GM08714 (cell line): Measurements from ENCODE around the gene WDR74.

Source experiments
- H3K4me3 ChIP-seq: fragments of 200-500 bp; sonication (Bioruptor generic); 2 replicates; pipeline ENCODE4 v1.5.1; 2014; ENCODE audit warnings: mild to moderate bottlenecking, low read length, inconsistent platforms
- ZNF274 ChIP-seq: IDR thresholded peaks from 2 replicates; pipeline ENCODE4 v1.6.1; 2012; ENCODE audit warnings: mild to moderate bottlenecking, low read depth, low read length

The WDR74 gene

DNA sequence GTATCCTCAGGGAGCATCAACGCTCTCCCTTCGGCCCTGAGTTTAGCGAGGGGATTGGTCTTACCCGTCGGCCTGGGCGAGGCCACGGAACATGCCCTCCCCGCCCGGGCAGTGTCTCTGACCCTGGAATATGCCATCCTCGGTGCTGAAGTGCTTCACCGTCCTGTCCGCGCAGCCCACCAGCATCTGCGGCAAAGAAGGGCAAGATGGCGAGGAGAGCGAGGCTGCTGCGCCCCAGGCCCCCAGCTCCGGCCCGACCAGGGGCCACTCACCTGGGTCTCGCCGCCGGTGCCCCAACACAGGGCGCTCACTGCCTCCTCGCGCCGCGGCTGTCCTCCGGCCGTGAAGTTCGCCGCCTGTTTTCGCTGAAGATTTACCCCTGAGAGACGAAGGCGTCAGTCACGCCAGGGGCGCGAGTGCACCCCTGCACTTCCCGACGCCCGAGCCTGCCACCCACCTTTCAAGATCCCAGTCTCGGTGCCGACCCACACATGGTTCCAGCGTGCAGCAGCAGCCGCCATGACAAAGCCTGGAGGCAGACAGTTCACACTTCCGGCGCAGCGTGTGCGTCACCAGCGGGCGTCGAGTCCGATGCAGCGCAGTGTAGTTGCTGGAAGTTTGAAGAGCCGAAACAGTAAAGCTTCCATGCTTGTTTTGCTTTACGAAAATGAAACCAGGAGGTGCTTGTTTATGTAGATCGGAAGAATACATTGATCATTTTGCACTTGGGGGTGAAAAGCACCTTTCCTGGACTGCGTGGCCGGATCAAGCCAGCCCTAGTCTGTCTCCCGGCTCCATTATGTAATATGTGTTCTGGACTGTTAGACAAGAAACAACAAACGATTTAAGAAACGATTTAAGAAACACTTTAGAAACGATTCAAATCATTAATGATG lies at the start of gene WDR74:
Gene WDR74 (minus strand): TSS at position 541 of the 896 bp plus-strand sequence. CDS start 20 bp downstream, at position 521.
- H3K4me3 ChIP-seq = peak within 1 kb of the TSS; percentile 93
- no peak for TF ChIP-seq ZNF274

DNA sequence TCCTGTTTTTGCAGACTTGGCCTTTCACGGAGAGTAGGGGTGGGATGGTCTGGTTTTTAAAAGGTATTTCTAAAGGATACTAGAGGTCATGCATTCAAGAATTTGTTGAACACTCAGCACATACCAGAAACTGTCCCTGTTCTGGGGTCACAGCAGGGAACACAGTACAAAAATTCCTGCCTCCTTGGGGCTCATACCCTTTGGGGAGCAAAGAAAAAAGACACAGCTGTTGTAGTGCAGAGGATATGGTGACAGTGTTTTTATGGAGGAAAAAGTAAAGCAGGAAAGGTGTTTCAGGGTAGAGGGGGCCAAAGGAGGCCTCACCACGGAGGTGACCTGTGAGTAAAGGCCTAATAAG lies 49.7 kb upstream of the WDR74 start:
- no peak for TF ChIP-seq ZNF274
- no peak overlapping the region for H3K4me3 ChIP-seq

DNA sequence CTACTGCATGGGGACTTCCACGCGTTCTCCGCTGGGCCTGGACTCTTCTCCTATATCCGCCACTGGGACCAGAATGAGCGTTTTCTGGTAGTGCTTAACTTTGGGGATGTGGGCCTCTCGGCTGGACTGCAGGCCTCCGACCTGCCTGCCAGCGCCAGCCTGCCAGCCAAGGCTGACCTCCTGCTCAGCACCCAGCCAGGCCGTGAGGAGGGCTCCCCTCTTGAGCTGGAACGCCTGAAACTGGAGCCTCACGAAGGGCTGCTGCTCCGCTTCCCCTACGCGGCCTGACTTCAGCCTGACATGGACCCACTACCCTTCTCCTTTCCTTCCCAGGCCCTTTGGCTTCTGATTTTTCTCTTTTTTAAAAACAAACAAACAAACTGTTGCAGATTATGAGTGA lies 49.0 kb upstream of the WDR74 start:
- no peak overlapping the region for H3K4me3 ChIP-seq
- no peak for TF ChIP-seq ZNF274

DNA sequence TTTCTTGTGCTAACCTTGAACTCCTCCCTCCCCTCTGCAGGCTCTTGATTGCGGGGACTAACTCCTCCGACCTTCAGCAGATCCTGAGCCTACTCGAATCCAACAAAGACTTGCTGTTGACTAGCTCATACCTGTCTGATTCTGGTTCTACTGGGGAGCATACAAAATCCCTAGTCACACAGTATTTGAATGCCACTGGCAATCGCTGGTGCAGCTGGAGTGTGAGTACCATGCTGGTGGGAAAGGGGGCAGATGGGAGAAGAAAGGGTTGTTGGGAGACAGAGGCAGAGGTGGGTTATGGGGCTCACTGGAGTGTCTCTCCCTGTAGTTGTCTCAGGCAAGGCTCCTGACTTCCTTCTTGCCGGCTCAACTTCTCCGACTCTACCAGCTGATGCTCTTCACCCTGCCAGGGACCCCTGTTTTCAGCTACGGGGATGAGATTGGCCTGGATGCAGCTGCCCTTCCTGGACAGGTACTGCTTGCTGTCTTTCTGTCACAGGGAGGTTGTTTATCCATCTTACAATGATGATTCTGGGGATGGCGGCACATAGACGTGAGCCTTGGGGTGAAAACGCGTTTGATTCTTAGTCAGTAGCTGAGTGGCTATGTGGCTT lies 45.9 kb upstream of the WDR74 start:
- H3K4me3 ChIP-seq = no peak overlapping the region
- TF ChIP-seq ZNF274 = no peak

DNA sequence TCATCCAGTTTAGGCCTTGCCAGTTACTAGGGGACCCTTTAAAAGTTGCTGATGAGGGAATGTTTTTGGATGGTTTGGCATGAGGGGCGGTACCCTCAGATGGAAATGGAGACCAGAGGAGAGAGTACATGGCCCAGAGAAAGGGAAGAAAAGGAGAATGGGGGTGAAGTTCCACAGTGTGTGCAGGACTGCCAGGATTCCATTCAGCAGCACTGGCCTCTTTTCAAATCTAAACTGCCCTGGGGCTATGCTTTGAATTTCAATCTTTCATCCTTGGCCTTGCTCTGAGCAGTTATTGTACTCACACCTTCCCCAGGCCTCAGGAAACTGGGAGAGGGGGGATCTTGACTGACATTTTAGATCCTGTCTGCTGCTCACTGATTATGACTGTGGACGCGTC lies 44.3 kb upstream of the WDR74 start:
- no peak for TF ChIP-seq ZNF274
- H3K4me3 ChIP-seq = no peak overlapping the region

DNA sequence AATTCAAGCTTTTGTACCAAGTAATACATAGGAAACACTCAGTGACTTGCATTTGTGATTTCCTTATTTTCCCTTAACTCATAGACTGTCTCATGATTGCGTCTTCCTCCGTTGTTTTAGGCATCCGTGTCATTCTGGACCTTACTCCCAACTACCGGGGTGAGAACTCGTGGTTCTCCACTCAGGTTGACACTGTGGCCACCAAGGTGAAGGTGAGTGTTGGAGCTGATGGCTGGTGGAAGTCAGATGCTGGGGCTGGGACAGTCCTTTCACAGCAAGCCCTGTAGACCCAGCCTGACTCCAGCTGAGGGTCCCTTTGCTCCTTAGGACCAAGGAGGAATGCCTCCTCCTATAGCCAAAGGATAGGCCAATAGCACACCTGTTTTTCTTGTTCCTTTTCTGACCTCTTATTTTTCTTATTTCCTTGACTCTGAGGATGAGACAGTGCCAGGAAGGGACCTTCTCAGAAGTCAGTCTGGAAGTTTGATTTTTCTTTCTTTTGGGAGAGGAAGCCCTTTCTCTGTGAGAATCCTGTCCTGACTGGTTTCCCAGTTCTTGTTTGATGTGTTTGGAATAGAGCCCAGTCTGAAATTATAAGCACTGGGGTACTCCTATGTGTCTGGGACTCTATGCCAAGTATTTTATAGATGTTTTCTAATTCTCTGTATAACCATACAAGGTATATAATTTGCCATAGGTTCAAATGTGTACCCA lies 43.6 kb upstream of the WDR74 start:
- H3K4me3 ChIP-seq = peak overlapping the region; percentile 85

DNA sequence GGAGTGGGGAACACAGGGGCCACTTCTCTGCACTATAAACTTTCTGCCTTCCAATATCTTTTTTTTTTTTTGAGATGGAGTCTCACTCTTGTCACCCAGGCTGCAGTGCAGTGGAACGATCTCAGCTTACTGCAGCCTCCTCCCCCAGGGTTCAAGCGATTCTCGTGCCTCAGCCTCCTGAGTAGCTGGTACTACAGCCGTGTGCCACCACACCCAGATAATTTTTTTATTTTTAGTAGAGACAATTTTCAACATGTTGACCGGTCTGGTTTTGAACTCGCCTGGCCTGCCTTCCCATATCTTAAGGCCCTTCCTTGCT lies 43.0 kb upstream of the WDR74 start:
- peak overlapping the region; percentile 85 for H3K4me3 ChIP-seq
- TF ChIP-seq ZNF274 = no peak

More for the DNA sequence above, 43.6 kb upstream of the WDR74 start:
- no peak for TF ChIP-seq ZNF274

DNA sequence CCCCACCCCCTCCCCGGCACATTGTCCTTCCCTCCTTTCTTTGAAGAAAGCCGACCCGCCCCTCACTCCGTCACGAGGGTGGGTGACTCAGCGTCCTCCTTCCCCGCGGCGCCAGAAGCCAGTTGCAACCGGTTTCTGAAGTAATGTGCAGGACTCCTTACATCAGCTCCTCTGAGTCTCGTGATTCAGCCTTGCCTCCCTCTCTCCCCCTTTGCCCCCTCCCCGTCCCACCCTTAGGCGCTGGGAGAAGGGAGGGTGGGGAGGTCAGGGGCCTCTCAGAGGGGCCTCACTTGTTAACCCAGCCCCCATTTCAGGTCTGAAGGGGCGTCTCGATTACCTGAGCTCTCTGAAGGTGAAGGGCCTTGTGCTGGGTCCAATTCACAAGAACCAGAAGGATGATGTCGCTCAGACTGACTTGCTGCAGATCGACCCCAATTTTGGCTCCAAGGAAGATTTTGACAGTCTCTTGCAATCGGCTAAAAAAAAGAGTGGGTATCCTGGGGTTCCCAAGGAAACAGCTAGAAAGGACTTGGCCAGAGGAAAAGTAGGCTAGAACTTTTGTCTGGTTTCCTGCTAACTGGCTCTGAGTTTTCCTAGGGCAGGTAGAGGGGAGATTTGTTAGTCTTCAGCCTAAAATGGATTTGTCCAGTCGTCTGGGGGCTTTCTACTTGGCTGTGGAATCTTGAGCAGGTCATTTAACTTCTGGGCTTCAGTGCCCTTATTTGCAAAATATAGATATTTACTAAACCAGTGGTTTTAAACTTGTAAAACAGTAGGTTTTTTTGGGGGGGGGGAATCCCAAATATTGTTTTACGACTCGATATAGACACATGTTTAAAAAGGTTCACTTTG lies 42.4 kb upstream of the WDR74 start:
- peak overlapping the region; percentile 85 for H3K4me3 ChIP-seq
- no peak for TF ChIP-seq ZNF274

DNA sequence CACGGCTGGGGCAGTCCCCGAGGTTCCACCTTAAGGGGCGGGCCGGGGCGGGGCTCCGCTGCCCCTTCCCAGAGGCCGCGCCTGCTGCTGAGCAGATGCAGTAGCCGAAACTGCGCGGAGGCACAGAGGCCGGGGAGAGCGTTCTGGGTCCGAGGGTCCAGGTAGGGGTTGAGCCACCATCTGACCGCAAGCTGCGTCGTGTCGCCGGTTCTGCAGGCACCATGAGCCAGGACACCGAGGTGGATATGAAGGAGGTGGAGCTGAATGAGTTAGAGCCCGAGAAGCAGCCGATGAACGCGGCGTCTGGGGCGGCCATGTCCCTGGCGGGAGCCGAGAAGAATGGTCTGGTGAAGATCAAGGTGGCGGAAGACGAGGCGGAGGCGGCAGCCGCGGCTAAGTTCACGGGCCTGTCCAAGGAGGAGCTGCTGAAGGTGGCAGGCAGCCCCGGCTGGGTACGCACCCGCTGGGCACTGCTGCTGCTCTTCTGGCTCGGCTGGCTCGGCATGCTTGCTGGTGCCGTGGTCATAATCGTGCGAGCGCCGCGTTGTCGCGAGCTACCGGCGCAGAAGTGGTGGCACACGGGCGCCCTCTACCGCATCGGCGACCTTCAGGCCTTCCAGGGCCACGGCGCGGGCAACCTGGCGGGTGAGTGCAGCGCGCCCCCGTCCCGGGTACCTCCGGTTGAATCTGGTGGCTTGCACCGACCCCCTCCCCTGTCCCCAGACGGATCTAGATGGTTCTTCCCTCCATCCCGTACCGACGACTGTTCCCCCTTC lies 41.6 kb upstream of the WDR74 start, which contains the start of gene SLC3A2:
Gene SLC3A2 (plus strand): TSS at position 94 of the 776 bp plus-strand sequence. CDS start 128 bp downstream, at position 222.
- peak within 1 kb of the TSS; percentile 85 for H3K4me3 ChIP-seq
- no peak for TF ChIP-seq ZNF274

DNA sequence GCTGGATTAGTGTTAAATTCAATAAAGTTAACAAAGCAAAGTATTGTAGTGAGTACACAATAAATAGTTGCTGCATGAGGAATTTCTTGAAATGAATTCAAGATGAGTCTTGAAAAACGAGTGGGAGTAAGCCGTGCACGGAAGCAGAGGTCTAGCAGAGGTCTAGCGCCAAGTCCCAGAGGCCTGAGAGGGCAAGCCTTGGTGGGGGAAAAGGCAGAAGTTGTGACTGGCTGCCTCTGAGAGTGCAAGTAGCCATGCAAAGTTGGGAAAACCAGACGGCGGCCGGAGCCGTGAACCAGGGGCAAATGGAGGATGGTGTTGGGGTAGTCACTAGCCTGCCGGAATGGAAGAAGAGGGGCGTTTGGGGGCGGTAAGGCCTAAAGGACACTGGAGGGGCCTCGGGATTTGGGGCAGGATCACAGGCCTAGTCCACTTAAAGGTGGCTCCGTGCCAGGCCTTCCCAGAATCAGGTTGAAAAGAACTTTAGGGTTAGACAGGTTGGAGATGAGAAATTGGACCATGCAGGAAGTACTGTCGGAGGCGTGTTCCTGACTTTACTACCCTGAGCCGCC lies 40.9 kb upstream of the WDR74 start:
- peak overlapping the region; percentile 85; the same call in 1 of the 2 replicates for H3K4me3 ChIP-seq
- no peak for TF ChIP-seq ZNF274

DNA sequence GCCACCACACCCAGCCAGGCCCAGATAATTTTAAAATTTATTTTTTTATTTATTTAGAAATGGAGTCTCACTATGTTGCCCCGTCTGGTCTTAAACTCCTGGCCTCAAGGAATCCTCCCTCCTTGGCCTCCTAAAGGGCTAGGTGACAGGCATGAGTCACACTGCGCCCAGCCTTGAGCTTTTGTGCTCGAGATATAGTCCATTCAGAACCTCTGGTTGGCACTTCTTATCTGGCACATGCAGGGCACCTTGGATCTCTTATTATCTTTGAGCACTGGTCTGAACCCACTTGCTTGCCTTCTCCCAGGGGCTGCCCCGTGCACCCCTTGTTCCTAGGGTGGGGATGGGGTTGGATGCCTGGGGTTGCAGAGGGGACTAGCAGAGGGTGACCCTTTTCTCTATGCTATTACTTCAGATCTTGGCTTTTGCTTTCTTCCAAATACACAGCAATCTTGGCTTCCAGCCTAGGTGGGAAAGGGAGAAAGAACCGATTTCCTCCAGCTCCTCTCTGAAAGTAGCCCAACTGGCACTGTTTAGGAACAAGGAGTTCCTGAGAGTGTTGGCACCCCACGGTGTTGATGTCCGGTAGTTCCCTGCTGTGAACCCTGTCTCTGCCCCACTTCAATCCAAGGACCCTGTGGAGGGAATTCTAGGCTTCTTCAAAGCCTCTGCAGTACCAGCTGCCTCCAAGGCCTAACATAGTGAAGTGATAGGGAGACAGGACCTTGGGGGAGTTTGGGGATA lies 40.0 kb upstream of the WDR74 start:
- no peak for TF ChIP-seq ZNF274
- no peak overlapping the region; the same call in 1 of the 2 replicates for H3K4me3 ChIP-seq

DNA sequence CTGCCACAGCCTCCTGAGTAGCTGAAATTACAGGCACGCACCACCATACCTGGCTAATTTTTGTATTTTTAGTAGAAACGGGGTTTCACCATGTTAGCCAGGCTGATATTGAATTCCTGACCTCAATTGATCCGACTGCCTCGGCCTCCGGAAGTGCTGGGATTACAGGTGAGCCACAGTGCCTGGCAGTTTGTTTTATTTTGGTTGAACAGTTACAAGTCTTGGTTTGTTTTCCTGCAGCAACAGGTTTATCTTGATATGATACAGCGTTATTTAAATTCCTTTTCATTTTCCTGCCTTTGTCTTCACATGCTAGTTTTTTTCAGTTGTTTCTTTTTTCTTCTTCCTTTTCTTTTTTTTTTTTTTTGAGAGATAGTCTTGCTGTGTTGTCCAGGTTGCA lies 37.3 kb upstream of the WDR74 start:
- TF ChIP-seq ZNF274 = no peak
- no peak overlapping the region for H3K4me3 ChIP-seq
